ENCODE results near the gene PKNOX2.
A peak's percentile ranks its signal among the peaks of the same experiment; 100 is the strongest.

The PKNOX2 gene

GRCh38 chr11:125173027-125173426 lies 8.5 kb downstream of the PKNOX2 start:
- DNase-seq (ENCODE audit: low read depth, low spot score), result no peak

GRCh38 chr11:125173556-125173955 lies 9.0 kb downstream of the PKNOX2 start:
- DNase-seq (ENCODE audit: low read depth, low spot score), result no peak

GRCh38 chr11:125174057-125174456 lies 9.5 kb downstream of the PKNOX2 start:
- DNase-seq (ENCODE audit: low read depth, low spot score), result no peak

- DNase-seq (ENCODE audit: low read depth, low spot score), result no peak
These were observed 10.1 kb downstream of the PKNOX2 start for GRCh38 chr11:125174686-125175085.

GRCh38 chr11:125175166-125175565 lies 10.6 kb downstream of the PKNOX2 start:
- no peak for DNase-seq (ENCODE audit: low read depth, low spot score)

- no peak for DNase-seq (ENCODE audit: low read depth, low spot score)
These were observed 11.5 kb downstream of the PKNOX2 start for GRCh38 chr11:125175896-125176575.

- no peak for DNase-seq (ENCODE audit: low read depth, low spot score)
These were observed 12.3 kb downstream of the PKNOX2 start for GRCh38 chr11:125176866-125177265.

GRCh38 chr11:125177543-125177942 lies 13.0 kb downstream of the PKNOX2 start:
- DNase-seq (ENCODE audit: low read depth, low spot score), result no peak

- DNase-seq (ENCODE audit: low read depth, low spot score), result no peak
These were observed 14.8 kb downstream of the PKNOX2 start for GRCh38 chr11:125179346-125179745.

GRCh38 chr11:125179895-125180294 lies 15.3 kb downstream of the PKNOX2 start:
- DNase-seq (ENCODE audit: low read depth, low spot score), result no peak

GRCh38 chr11:125180413-125181305 lies 16.1 kb downstream of the PKNOX2 start:
- peak; percentile 85 for DNase-seq (ENCODE audit: low read depth, low spot score)

GRCh38 chr11:125182573-125182972 lies 18.0 kb downstream of the PKNOX2 start:
- DNase-seq (ENCODE audit: low read depth, low spot score), result no peak

- no peak for DNase-seq (ENCODE audit: low read depth, low spot score)
These were observed 19.1 kb downstream of the PKNOX2 start for GRCh38 chr11:125183641-125184040.

- no peak for DNase-seq (ENCODE audit: low read depth, low spot score)
These were observed 23.5 kb downstream of the PKNOX2 start for GRCh38 chr11:125188021-125188420.

GRCh38 chr11:125190566-125190965 lies 26.0 kb downstream of the PKNOX2 start:
- no peak for DNase-seq (ENCODE audit: low read depth, low spot score)

- DNase-seq (ENCODE audit: low read depth, low spot score), result no peak
These were observed 27.6 kb downstream of the PKNOX2 start for GRCh38 chr11:125192183-125192582.

- DNase-seq (ENCODE audit: low read depth, low spot score), result no peak
These were observed 28.3 kb downstream of the PKNOX2 start for GRCh38 chr11:125192717-125193415.

GRCh38 chr11:125193416-125193726 lies 28.8 kb downstream of the PKNOX2 start:
- DNase-seq (ENCODE audit: low read depth, low spot score), result no peak

- DNase-seq (ENCODE audit: low read depth, low spot score), result no peak
These were observed 29.3 kb downstream of the PKNOX2 start for GRCh38 chr11:125193841-125194240.

- DNase-seq (ENCODE audit: low read depth, low spot score), result no peak
These were observed 35.4 kb downstream of the PKNOX2 start for GRCh38 chr11:125199915-125200314.

GRCh38 chr11:125200441-125200840 lies 35.9 kb downstream of the PKNOX2 start:
- no peak for DNase-seq (ENCODE audit: low read depth, low spot score)

GRCh38 chr11:125201525-125202141 lies 37.1 kb downstream of the PKNOX2 start:
- no peak for DNase-seq (ENCODE audit: low read depth, low spot score)
